ENCODE data around the gene CNTNAP2. TPM values are rescaled to one million over a fixed set of nuclear protein-coding genes. Genes with fewer than 3 reads are reported as not detected.

CNTNAP2 gene
- total RNA-seq, 4 donors from 2014 or later: 0.42 TPM; not detected in 3

GRCh38 chr7:148091882-148092281 is 1975.3 kb downstream of the CNTNAP2 start:
- Histone ChIP-seq H3K4me3 (no peak overlapping the region), H3K27ac (no peak overlapping the region), H3K27me3 (no peaks in the 10 kb centered on the region), H3K4me1 (peaks cover 0 to 6% (median 0%) of the 10 kb centered on the region in 4 donors), H3K9me3 (no peaks in the 10 kb centered on the region), H3K36me3 (no peaks in the 10 kb centered on the region)
- no peak for TF ChIP-seq CTCF (IDR thresholded peaks at IDR 0.05)
- TF ChIP-seq EP300 (IDR thresholded peaks at IDR 0.05): no peak
- TF ChIP-seq POLR2A (IDR thresholded peaks at IDR 0.05): no peak
- 54 to 58% methylated on average over 4 of the region's 4 CpGs for WGBS, 2 donors
- no peak for DNase-seq (ENCODE audit: low spot score in 2 of 2)

GRCh38 chr7:148093375-148094166 is 1977.0 kb downstream of the CNTNAP2 start:
- Histone ChIP-seq H3K27ac (no peak overlapping the region), H3K9me3 (no peaks in the 10 kb centered on the region), H3K4me1 (peaks cover 0 to 6% (median 0%) of the 10 kb centered on the region in 4 donors), H3K4me3 (no peak overlapping the region), H3K27me3 (no peaks in the 10 kb centered on the region), H3K36me3 (no peaks in the 10 kb centered on the region)
- DNase-seq (ENCODE audit: low spot score in 2 of 2): no peak
- 76 to 78% methylated on average over 9 of the region's 9 CpGs for WGBS, 2 donors
- TF ChIP-seq CTCF (IDR thresholded peaks at IDR 0.05) (no peak), POLR2A (IDR thresholded peaks at IDR 0.05) (no peak), EP300 (IDR thresholded peaks at IDR 0.05) (no peak)

- TF ChIP-seq POLR2A (IDR thresholded peaks at IDR 0.05): no peak
- TF ChIP-seq CTCF (IDR thresholded peaks at IDR 0.05): no peak
- H3K9me3 ChIP-seq: no peaks in the 10 kb centered on the region
- 55 to 56% methylated on average over 7 to 8 of the region's 8 CpGs for WGBS, 2 donors
- H3K4me1 ChIP-seq: peaks cover 0 to 6% (median 0%) of the 10 kb centered on the region in 4 donors
- no peak for DNase-seq (ENCODE audit: low spot score in 2 of 2)
- H3K27me3 ChIP-seq: no peaks in the 10 kb centered on the region
- no peaks in the 10 kb centered on the region for H3K36me3 ChIP-seq
- no peak overlapping the region for H3K4me3 ChIP-seq
- no peak overlapping the region for H3K27ac ChIP-seq
Observed at GRCh38 chr7:148095066-148095465, 1978.5 kb downstream of the CNTNAP2 start.

- no peak overlapping the region for H3K4me3 ChIP-seq
- peaks cover 0 to 7% (median 0%) of the 10 kb centered on the region in 4 donors for H3K4me1 ChIP-seq
- H3K9me3 ChIP-seq: peaks cover 0 to 3% (median 0%) of the 10 kb centered on the region in 4 donors
- no peaks in the 10 kb centered on the region for H3K27me3 ChIP-seq
- 48 to 59% methylated on average over 4 of the region's 4 CpGs for WGBS, 2 donors
- H3K27ac ChIP-seq: no peak overlapping the region
- TF ChIP-seq CTCF (IDR thresholded peaks at IDR 0.05): no peak
- TF ChIP-seq EP300 (IDR thresholded peaks at IDR 0.05): no peak
- no peak for TF ChIP-seq POLR2A (IDR thresholded peaks at IDR 0.05)
- DNase-seq (ENCODE audit: low spot score in 2 of 2): no peak
- no peaks in the 10 kb centered on the region for H3K36me3 ChIP-seq
Observed at GRCh38 chr7:148104136-148104716, 1987.6 kb downstream of the CNTNAP2 start.

GRCh38 chr7:148104924-148105323 is 1988.3 kb downstream of the CNTNAP2 start:
- peaks cover 0 to 3% (median 0%) of the 10 kb centered on the region in 4 donors for H3K9me3 ChIP-seq

More at GRCh38 chr7:148104924-148105323, 1988.3 kb downstream of the CNTNAP2 start:
- Histone ChIP-seq H3K4me3 (no peak overlapping the region), H3K36me3 (no peaks in the 10 kb centered on the region), H3K27ac (no peak overlapping the region), H3K4me1 (peaks cover 0 to 7% (median 0%) of the 10 kb centered on the region in 4 donors), H3K27me3 (no peaks in the 10 kb centered on the region)
- no peak for DNase-seq (ENCODE audit: low spot score in 2 of 2)
- TF ChIP-seq POLR2A (IDR thresholded peaks at IDR 0.05) (no peak), CTCF (IDR thresholded peaks at IDR 0.05) (no peak), EP300 (IDR thresholded peaks at IDR 0.05) (no peak)
- WGBS, 2 donors: 92 to 97% methylated on average over 2 of the region's 2 CpGs

Data from tibial nerve (tissue), 4 donors.